ENCODE data around the gene CD300H.

Gene CD300H

DNA sequence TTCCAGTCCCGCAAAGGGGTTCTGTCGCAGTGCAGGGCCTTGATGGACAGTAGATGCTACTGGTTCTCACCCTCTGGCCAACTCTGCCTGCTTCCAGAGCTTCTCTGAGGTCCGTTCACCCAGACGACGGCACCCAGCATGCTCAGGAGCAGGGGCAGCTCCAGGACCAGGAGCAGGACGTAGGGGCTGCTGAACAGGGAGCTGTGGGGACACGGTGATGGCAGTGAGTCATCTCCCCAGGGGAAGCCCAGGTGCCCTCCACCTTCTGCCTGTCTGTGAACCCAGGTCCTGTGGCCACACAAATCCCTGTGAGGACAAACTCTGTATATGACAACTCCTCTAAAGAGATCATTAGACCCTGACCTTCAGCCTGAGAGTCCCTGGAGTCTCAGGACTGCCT, 18.0 kb downstream of the CD300H start:
- Histone ChIP-seq H3K9me3 (ENCODE audit: control insufficient read depth, insufficient read depth, low read length) (no peaks in the 10 kb centered on the region), H3K9ac (ENCODE audit: low read depth, low read length) (no peak overlapping the region), H3K36me3 (ENCODE audit: insufficient read depth, low read length) (no peaks in the 10 kb centered on the region), H3K4me1 (ENCODE audit: insufficient read depth, low read length) (no peaks in the 10 kb centered on the region)

- Histone ChIP-seq H3K4me1 (ENCODE audit: insufficient read depth, low read length) (no peaks in the 10 kb centered on the region), H3K36me3 (ENCODE audit: insufficient read depth, low read length) (no peaks in the 10 kb centered on the region), H3K9me3 (ENCODE audit: control insufficient read depth, insufficient read depth, low read length) (no peaks in the 10 kb centered on the region), H3K9ac (ENCODE audit: low read depth, low read length) (no peak overlapping the region)
Observed at GRCh38 chr17:74547736-74548135, 19.6 kb downstream of the CD300H start.

- Histone ChIP-seq H3K36me3 (ENCODE audit: insufficient read depth, low read length) (no peaks in the 10 kb centered on the region), H3K4me1 (ENCODE audit: insufficient read depth, low read length) (no peaks in the 10 kb centered on the region), H3K9me3 (ENCODE audit: control insufficient read depth, insufficient read depth, low read length) (no peaks in the 10 kb centered on the region), H3K9ac (ENCODE audit: low read depth, low read length) (no peak overlapping the region)
Observed at GRCh38 chr17:74547264-74547663, 20.0 kb downstream of the CD300H start.

DNA sequence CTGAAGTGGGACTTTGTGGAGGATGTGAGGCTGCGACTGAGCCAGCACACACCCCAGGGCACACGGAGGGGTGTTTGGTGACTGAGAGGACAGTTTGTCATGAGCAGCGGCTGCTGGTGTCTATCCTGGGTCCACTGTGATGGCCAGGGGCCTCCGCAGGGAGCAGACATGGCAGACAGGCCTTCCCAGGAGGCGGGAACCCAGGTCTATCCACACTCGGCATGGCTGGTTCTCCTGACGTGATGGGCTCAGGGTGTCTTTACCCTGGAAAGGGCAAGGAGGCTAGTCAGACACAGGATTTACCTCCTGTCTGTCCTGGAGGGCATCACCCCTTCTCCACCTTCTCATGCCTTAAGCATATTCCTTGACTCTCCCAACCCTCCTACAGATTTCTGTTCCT, 20.7 kb downstream of the CD300H start:
- Histone ChIP-seq H3K4me1 (ENCODE audit: insufficient read depth, low read length) (no peaks in the 10 kb centered on the region), H3K36me3 (ENCODE audit: insufficient read depth, low read length) (no peaks in the 10 kb centered on the region), H3K9ac (ENCODE audit: low read depth, low read length) (no peak overlapping the region)

DNA sequence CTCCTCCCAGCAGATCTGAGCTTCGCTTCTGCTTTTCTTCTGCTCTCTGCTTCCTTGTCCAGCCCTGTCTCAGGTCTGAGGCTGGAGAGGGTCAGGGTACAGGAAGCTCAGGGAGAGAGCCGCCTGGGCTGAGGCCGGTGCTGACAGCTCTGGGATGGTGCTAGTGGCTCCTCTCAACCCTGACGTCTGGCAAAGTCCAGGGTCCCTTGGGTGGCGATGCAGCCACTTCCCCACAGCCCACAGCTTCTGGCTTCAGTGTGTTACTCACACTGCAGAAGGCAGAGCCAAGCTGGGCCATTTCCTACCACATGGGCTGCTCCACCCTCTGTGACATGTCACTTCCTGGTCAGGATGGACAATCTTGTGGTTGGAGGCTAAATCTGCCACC, 21.5 kb downstream of the CD300H start, which contains the start of gene CD300C:
Gene CD300C (minus strand): TSS at position 273 of the 388 bp plus-strand sequence. CDS start 333 bp downstream, outside the sequence.
- Histone ChIP-seq H3K9ac (ENCODE audit: low read depth, low read length) (no peak within 1 kb of the TSS), H3K4me1 (ENCODE audit: insufficient read depth, low read length) (no peaks in the 10 kb centered on the region), H3K9me3 (ENCODE audit: control insufficient read depth, insufficient read depth, low read length) (no peaks in the 10 kb centered on the region), H3K36me3 (ENCODE audit: insufficient read depth, low read length) (no peaks in the 10 kb centered on the region)

More for the DNA sequence above, 20.7 kb downstream of the CD300H start:
- no peaks in the 10 kb centered on the region for H3K9me3 ChIP-seq (ENCODE audit: control insufficient read depth, insufficient read depth, low read length)

DNA sequence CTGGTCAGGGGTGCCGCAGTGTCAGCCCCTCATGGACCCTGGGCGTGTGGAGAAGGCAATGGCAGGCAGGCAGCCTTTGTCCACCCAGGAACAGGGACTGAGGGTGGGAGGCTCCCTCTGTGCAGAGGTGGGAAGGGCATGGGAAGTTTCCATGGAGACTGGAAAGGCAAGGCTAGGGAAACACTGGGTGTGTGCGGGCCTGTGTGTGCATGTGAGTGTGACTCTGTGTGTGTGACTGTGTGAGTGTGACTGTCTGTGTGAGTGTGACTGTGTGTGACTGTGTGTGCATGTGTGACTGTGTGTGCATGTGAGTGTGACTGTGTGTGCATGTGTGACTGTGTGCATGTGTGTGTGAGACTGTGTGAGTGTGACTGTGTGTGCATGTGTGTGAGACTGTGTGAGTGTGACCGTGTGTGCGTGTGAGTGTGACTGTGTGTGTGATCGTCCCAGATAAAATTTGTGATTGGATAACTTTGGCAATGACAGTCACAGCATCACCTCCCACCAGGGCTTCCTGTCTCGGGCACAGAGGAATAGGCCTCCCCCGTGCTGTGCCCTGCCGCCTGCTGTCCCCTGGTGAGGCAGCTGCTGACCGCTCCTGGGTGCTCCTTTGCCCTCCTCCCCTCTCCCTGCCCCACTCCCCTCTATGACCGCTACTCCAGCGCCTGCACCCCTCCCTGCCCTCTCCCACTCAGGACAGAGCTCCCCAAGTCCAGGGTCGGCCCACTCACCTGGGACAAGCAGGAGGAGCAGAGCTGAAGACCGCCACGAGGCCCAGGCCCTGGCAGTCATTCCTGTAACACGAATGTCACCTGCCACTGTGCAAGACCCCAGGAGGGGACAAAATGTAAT, 22.1 kb downstream of the CD300H start:
- no peaks in the 10 kb centered on the region for H3K36me3 ChIP-seq (ENCODE audit: insufficient read depth, low read length)
- H3K4me1 ChIP-seq (ENCODE audit: insufficient read depth, low read length) = no peaks in the 10 kb centered on the region
- no peak overlapping the region for H3K9ac ChIP-seq (ENCODE audit: low read depth, low read length)
- H3K9me3 ChIP-seq (ENCODE audit: control insufficient read depth, insufficient read depth, low read length) = no peaks in the 10 kb centered on the region

DNA sequence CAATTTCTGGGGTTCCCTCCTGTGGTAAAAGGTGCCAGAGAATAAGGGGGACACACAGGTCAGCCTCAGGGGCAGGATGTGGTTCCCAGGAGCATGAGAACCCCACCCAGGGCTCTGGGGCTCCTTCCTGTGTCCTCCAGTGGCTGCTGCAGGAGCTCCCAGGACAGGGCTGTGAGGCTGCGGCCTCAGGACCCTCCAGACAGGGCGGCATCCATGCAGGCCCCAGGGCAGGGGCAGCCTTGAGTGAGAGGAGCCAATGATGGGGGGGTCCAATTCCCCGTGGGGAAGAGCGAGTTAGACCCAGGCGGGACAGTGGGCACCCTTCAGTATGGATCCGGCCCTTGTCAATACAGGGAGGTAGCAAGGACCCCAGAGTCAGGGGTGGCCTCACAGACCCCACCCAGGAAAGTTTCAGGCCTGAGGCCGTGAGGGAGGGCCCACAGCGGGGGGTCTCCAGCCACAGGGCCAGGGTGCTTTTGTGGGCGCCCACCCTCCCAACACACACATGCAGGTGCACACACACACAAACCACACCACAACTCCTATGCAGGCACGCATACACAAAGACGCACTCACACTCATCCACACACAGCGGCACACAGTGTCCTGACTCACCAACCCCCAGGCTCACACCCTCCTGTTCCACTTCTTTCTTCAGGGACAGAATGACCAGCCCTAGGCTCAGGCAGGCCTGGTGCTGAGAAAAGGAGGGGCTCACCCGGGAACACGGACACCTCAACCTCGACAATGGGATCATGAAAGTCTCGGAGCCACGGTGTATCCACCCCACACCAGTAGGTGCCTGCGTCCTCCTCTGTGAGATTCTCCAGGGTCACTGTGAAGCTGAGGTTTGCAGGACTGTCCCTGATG, 23.2 kb downstream of the CD300H start:
- Histone ChIP-seq H3K9ac (ENCODE audit: low read depth, low read length) (no peak overlapping the region), H3K4me1 (ENCODE audit: insufficient read depth, low read length) (no peaks in the 10 kb centered on the region), H3K36me3 (ENCODE audit: insufficient read depth, low read length) (no peaks in the 10 kb centered on the region), H3K9me3 (ENCODE audit: control insufficient read depth, insufficient read depth, low read length) (no peaks in the 10 kb centered on the region)

GRCh38 chr17:74543406-74543805, 23.9 kb downstream of the CD300H start:
- Histone ChIP-seq H3K9me3 (ENCODE audit: control insufficient read depth, insufficient read depth, low read length) (no peaks in the 10 kb centered on the region), H3K4me1 (ENCODE audit: insufficient read depth, low read length) (no peaks in the 10 kb centered on the region), H3K36me3 (ENCODE audit: insufficient read depth, low read length) (no peaks in the 10 kb centered on the region), H3K9ac (ENCODE audit: low read depth, low read length) (no peak overlapping the region)

DNA sequence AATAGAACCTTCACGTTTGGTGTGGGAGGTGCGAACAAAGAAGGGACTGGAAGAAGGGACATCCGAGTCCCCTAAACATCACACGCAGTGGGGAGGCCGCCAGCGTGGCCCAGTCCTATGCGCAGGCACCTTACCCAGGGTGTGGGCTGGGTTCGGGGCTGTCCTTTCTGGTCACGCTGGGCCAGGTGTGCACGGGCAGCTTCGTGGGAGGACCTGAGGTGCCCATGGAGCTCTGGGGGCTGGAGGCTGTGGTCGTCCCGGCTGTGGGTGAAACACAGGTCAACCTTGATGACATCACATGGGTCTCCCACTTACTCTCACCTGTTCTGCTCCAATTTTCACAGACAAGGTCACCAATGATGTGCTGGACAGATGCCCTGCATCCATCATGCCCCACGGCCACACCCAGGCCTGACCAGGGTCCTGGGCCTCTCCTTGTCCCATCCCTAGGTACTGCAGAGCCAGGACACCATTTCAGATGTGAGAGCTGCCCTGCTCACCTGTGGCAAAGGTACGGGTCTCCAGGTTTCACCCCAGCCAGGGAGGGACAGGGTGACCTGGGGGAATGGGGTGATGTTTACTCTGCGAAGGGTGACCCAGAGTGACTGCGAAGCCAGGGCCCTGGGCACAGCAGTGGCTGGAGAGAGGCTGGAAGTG, 24.5 kb downstream of the CD300H start:
- H3K36me3 ChIP-seq (ENCODE audit: insufficient read depth, low read length) = no peaks in the 10 kb centered on the region
- no peak overlapping the region for H3K9ac ChIP-seq (ENCODE audit: low read depth, low read length)
- H3K9me3 ChIP-seq (ENCODE audit: control insufficient read depth, insufficient read depth, low read length) = no peaks in the 10 kb centered on the region
- H3K4me1 ChIP-seq (ENCODE audit: insufficient read depth, low read length) = no peaks in the 10 kb centered on the region

GRCh38 chr17:74542166-74542565, 25.1 kb downstream of the CD300H start:
- no peak overlapping the region for H3K9ac ChIP-seq (ENCODE audit: low read depth, low read length)
- H3K4me1 ChIP-seq (ENCODE audit: insufficient read depth, low read length) = no peaks in the 10 kb centered on the region
- H3K36me3 ChIP-seq (ENCODE audit: insufficient read depth, low read length) = no peaks in the 10 kb centered on the region
- no peaks in the 10 kb centered on the region for H3K9me3 ChIP-seq (ENCODE audit: control insufficient read depth, insufficient read depth, low read length)

- Histone ChIP-seq H3K9ac (ENCODE audit: low read depth, low read length) (no peak overlapping the region), H3K9me3 (ENCODE audit: control insufficient read depth, insufficient read depth, low read length) (no peaks in the 10 kb centered on the region)
Observed at GRCh38 chr17:74541176-74542111, 25.9 kb downstream of the CD300H start.

GRCh38 chr17:74539281-74539820, 28.0 kb downstream of the CD300H start:
- no peaks in the 10 kb centered on the region; the same call in 1 of the 2 replicates for H3K9me3 ChIP-seq (ENCODE audit: control insufficient read depth, insufficient read depth, low read length)
- H3K9ac ChIP-seq (ENCODE audit: low read depth, low read length) = no peak overlapping the region
- H3K4me1 ChIP-seq (ENCODE audit: insufficient read depth, low read length) = no peaks in the 10 kb centered on the region
- no peaks in the 10 kb centered on the region for H3K36me3 ChIP-seq (ENCODE audit: insufficient read depth, low read length)

More at GRCh38 chr17:74541176-74542111, 25.9 kb downstream of the CD300H start:
- no peaks in the 10 kb centered on the region for H3K4me1 ChIP-seq (ENCODE audit: insufficient read depth, low read length)
- H3K36me3 ChIP-seq (ENCODE audit: insufficient read depth, low read length) = no peaks in the 10 kb centered on the region

DNA sequence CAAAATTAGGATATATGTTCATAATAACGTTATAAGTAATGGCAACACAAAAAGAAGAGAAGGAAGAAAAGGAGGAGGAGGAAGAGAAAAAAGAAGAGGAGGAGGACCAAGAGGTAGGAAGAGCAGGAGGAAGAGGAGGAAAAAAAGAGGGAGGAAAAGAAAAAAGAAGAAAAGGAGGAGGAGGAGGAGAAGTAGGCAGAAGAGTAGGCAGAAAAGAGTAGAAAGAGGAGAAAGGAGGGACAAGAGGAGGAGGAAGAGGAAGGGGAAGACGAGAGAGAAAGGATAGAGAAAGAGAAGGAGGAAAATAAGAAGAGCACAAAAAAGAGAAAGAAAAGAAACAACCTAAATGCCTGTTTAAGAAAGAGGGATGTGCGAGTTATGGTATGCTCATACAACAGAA, 30.4 kb downstream of the CD300H start:
- Histone ChIP-seq H3K9ac (ENCODE audit: low read depth, low read length) (no peak overlapping the region), H3K36me3 (ENCODE audit: insufficient read depth, low read length) (no peaks in the 10 kb centered on the region), H3K4me1 (ENCODE audit: insufficient read depth, low read length) (peaks cover 6% of the 10 kb centered on the region; the same call in 1 of the 2 replicates), H3K9me3 (ENCODE audit: control insufficient read depth, insufficient read depth, low read length) (peaks cover 2% of the 10 kb centered on the region; the same call in 1 of the 2 replicates)
